ENCODE measurements around the gene SEMA6C. TPM values are rescaled to one million over a fixed set of nuclear protein-coding genes. Genes with fewer than 3 reads are reported as not detected.

SEMA6C gene
- total RNA-seq, 1 donor from 2014 or later = 10.1 TPM

DNA sequence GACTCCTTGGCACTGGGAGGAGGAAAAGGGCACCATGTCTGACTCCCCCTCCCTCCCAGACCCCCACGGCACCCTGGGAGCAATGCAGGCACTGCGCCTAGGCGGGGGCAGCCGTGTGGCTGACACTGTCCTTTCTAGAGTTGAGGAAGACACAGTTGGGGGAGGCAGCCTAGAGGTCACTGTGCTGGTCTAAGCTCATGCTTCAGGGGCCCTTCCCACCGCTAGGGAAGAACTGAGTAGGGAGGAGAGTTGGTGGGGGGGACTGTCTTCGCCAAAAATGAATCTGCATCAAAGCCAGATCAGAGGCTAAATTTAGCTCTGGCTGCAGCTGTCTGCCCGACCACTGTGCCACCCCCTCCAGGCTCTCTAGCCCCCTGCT lies 3.4 kb downstream of the SEMA6C start:
- intact Hi-C loops (cut with DNase I) = no loop called here
- no peak for DNase-seq (ENCODE audit: extremely low spot score in 2 of 2)
- Histone ChIP-seq H3K4me1 (peaks cover 45% of the 10 kb centered on the region), H3K27ac (no peak overlapping the region), H3K36me3 (no peaks in the 10 kb centered on the region), H3K9me3 (no peaks in the 10 kb centered on the region), H3K27me3 (no peaks in the 10 kb centered on the region), H3K4me3 (no peak overlapping the region)
- TF ChIP-seq CTCF (IDR thresholded peaks at IDR 0.05) (no peak), POLR2AphosphoS5 (IDR thresholded peaks at IDR 0.05; ENCODE audit: insufficient read depth in 1 of 2, low read depth in 1 of 2) (no peak), POLR2A (IDR thresholded peaks at IDR 0.05) (no peak)

GRCh38 chr1:151142411-151143056 lies 3.9 kb downstream of the SEMA6C start:
- intact Hi-C loops (cut with DNase I) = no loop called here
- no peak overlapping the region for H3K4me3 ChIP-seq
- no peaks in the 10 kb centered on the region for H3K27me3 ChIP-seq
- H3K27ac ChIP-seq = no peak overlapping the region
- no peak for DNase-seq (ENCODE audit: extremely low spot score in 2 of 2)
- H3K36me3 ChIP-seq = no peaks in the 10 kb centered on the region
- H3K4me1 ChIP-seq = peaks cover 41% of the 10 kb centered on the region
- no peaks in the 10 kb centered on the region for H3K9me3 ChIP-seq
- TF ChIP-seq CTCF (IDR thresholded peaks at IDR 0.05) (no peak), POLR2AphosphoS5 (IDR thresholded peaks at IDR 0.05; ENCODE audit: insufficient read depth in 1 of 2, low read depth in 1 of 2) (no peak), POLR2A (IDR thresholded peaks at IDR 0.05) (no peak)

GRCh38 chr1:151137789-151138188 lies 8.6 kb downstream of the SEMA6C start:
- Histone ChIP-seq H3K4me3 (no peak overlapping the region), H3K27ac (no peak overlapping the region), H3K9me3 (no peaks in the 10 kb centered on the region), H3K36me3 (no peaks in the 10 kb centered on the region), H3K27me3 (no peaks in the 10 kb centered on the region), H3K4me1 (peaks cover 3% of the 10 kb centered on the region)
- TF ChIP-seq CTCF (IDR thresholded peaks at IDR 0.05) (no peak), POLR2A (IDR thresholded peaks at IDR 0.05) (no peak), POLR2AphosphoS5 (IDR thresholded peaks at IDR 0.05; ENCODE audit: insufficient read depth in 1 of 2, low read depth in 1 of 2) (no peak)
- intact Hi-C loops (cut with DNase I) = no loop called here
- no peak for DNase-seq (ENCODE audit: extremely low spot score in 2 of 2)

DNA sequence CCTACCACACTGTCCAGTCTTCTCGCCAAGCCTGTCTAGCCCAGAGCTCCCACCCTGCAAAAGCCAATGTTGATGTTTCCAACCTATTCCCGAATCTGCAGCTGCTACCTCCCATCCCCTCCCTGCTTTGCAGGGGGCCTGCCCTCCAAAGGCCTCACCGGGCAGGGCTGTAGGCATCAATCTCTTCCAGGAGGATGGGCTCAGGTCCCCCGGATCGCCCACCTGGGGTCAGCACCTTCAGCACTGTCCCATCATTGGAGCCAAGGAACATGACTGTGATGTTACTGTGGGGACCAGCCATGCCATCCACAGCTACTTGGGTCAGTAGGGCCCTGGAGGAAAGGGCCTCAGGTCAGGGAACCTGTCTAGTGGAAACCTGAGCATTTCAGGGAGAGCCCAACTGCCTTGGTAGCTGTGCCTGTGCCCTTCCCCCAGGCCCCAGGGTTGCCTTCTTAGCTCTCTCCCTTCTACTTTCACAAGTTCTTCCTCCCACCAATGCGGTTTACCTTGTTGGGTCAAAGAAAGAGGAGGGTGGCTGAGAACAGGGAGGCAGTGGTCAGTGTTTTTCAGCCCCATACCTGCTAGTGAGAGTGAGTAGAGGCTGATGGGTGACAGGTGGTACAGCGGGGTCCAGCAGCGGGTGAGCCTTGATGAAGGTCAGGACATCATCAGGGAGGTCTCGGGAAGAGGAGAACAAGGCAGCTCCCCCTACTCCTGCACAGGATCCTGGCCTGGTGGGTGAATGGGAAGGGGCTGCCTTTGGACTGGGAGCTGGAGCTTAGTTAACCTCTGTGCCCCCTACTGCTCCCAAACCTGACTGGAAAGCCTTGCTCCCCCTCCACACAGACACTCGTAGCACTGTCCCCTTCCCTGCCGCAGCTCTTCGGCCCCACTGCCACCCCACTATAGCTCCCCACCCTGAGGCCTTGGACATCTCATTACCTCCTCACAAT lies 10.7 kb downstream of the SEMA6C start:
- H3K27ac ChIP-seq = no peak overlapping the region
- no peak overlapping the region for H3K4me3 ChIP-seq
- TF ChIP-seq CTCF (IDR thresholded peaks at IDR 0.05) = no peak
- no peak for TF ChIP-seq POLR2AphosphoS5 (IDR thresholded peaks at IDR 0.05; ENCODE audit: insufficient read depth in 1 of 2, low read depth in 1 of 2)
- no peak for TF ChIP-seq POLR2A (IDR thresholded peaks at IDR 0.05)
- DNase-seq (ENCODE audit: extremely low spot score in 2 of 2) = no peak
- H3K4me1 ChIP-seq = peaks cover 16% of the 10 kb centered on the region
- no peaks in the 10 kb centered on the region for H3K36me3 ChIP-seq
- intact Hi-C loops (cut with DNase I) = no loop called here
- no peaks in the 10 kb centered on the region for H3K27me3 ChIP-seq
- H3K9me3 ChIP-seq = no peaks in the 10 kb centered on the region

DNA sequence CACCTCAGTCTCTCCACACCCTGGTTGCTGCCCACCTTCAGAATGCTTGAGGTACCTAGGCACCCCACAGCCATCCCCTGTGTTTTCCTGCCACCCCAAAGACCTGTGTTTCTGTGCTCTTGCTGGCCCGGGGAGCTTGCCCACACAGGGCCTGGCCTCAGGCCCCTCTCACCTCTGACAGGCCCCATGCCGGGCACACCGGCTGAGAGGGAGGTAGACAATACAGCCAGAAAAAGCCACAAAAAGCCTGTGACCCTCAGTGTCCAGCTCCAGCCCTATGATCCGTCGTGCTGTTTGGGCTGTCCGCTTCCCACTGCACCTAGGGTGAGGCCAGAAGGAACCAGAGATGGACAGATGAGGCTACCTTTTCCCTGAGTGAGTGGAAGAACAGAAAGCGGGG lies 11.4 kb downstream of the SEMA6C start:
- H3K36me3 ChIP-seq = no peaks in the 10 kb centered on the region
- H3K27ac ChIP-seq = no peak overlapping the region
- intact Hi-C loops (cut with DNase I) = no loop called here
- peaks cover 19% of the 10 kb centered on the region for H3K4me1 ChIP-seq
- no peaks in the 10 kb centered on the region for H3K9me3 ChIP-seq
- H3K27me3 ChIP-seq = no peaks in the 10 kb centered on the region
- no peak for TF ChIP-seq POLR2A (IDR thresholded peaks at IDR 0.05)
- TF ChIP-seq CTCF (IDR thresholded peaks at IDR 0.05) = no peak
- TF ChIP-seq POLR2AphosphoS5 (IDR thresholded peaks at IDR 0.05; ENCODE audit: insufficient read depth in 1 of 2, low read depth in 1 of 2) = no peak
- no peak overlapping the region for H3K4me3 ChIP-seq
- DNase-seq (ENCODE audit: extremely low spot score in 2 of 2) = no peak

Data from vagina (tissue), 2 donors.